Activated CD4-positive, alpha-beta T cell treated with anti-CD3 and anti-CD28 coated beads for 36 hours (primary cell): ENCODE results near the gene MYG1. TPM values are rescaled to one million over a fixed set of nuclear protein-coding genes. Genes with fewer than 3 reads are reported as not detected.

Source experiments
- ATAC-seq: fragments of 200-7000 bp; cut with Tn5 transposase; one replicate; pipeline ENCODE4 v1.10.0; 2021; ENCODE audit warnings: mild to moderate bottlenecking, moderate library complexity
- CTCF ChIA-PET: fragments of 350-600 bp; sonication (Branson Sonifier 250); formaldehyde crosslinking; loops from one replicate; lab custom pipeline; 2021; ENCODE audit warnings: antibody characterized with exemption; lab: Charles Lee
- POLR2A ChIA-PET: fragments of 350-600 bp; sonication (Branson Sonifier 250); formaldehyde crosslinking; loops from one replicate; lab custom pipeline; 2021; ENCODE audit warnings: antibody characterized with exemption, inconsistent platforms; lab: Charles Lee
- DNase-seq: peaks from one replicate; pipeline ENCODE4 v3.0.0-alpha.2; 2020
- H3K27ac Mint-ChIP-seq: one replicate; pipeline ENCODE4 v1.8.0; 2021; ENCODE audit warnings: mixed read lengths
- H3K27me3 Mint-ChIP-seq: one replicate; pipeline ENCODE4 v1.8.0; 2021; ENCODE audit warnings: mixed read lengths
- H3K36me3 Mint-ChIP-seq: one replicate; pipeline ENCODE4 v1.8.0; 2021; ENCODE audit warnings: low read depth, mixed read lengths
- H3K4me1 Mint-ChIP-seq: one replicate; pipeline ENCODE4 v1.8.0; 2021; ENCODE audit warnings: mixed read lengths
- H3K4me3 Mint-ChIP-seq: one replicate; pipeline ENCODE4 v1.8.0; 2021; ENCODE audit warnings: mild to moderate bottlenecking, moderate library complexity, mixed read lengths
- H3K9me3 Mint-ChIP-seq: one replicate; pipeline ENCODE4 v1.8.0; 2021; ENCODE audit warnings: low read depth, mixed read lengths
- intact Hi-C, 2 experiments: fragments of 100-400 bp; cut with DNase I in 1 of 2; cut with micrococcal nuclease in 1 of 2; formaldehyde crosslinking; loops; one replicate each; pipeline versions ENCODE4 v1.14.2 to v1.15.1; 2022 to 2024; cut with DNase I, micrococcal nuclease
- total RNA-seq, 2 experiments: library from RNA; stranded (reverse); gene quantifications; one replicate each; pipeline ENCODE4 v1.2.3, GENCODE V29; 2021

Gene MYG1, protein sequence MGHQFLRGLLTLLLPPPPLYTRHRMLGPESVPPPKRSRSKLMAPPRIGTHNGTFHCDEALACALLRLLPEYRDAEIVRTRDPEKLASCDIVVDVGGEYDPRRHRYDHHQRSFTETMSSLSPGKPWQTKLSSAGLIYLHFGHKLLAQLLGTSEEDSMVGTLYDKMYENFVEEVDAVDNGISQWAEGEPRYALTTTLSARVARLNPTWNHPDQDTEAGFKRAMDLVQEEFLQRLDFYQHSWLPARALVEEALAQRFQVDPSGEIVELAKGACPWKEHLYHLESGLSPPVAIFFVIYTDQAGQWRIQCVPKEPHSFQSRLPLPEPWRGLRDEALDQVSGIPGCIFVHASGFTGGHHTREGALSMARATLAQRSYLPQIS
- 10 to 100 TPM; 61.9 to 68.8 TPM for total RNA-seq

- Mint-ChIP-seq H3K27ac (peak within 1 kb of the TSS; percentile 92), H3K36me3 (peaks cover 58% of the 10 kb centered on the region), H3K9me3 (no peaks in the 10 kb centered on the region), H3K4me3 (peak within 1 kb of the TSS; percentile 85), H3K4me1 (peaks cover 71% of the 10 kb centered on the region), H3K27me3 (no peaks in the 10 kb centered on the region)
- DNase-seq, result peak; percentile 91
- CTCF ChIA-PET, result interaction anchor here (0.6 to 18.7 kb wide), 15 partner anchors 9 to 209 kb away, joined by 3 to 173 read pairs (median 4); partner anchors contain the start of genes AAAS and CSAD
- ATAC-seq, result peak; percentile 74
- intact Hi-C loops, result loop anchor here (1.0 to 2.0 kb wide), 12 partner anchors 22 to 327 kb away; partner anchors contain the start of genes EIF4B (in 2 of the 2), AAAS (in 1 of the 2), ATF7 (in 1 of the 2) and CSAD (in 1 of the 2)
- POLR2A ChIA-PET, result interaction anchor here (0.5 to 1.5 kb wide), 9 partner anchors 17 to 281 kb away, joined by 3 to 7 read pairs (median 5); partner anchors contain the start of genes AAAS and SP1
Observed at GRCh38 chr12:53299454-53300180, at the start of gene MYG1. Gene MYG1, plus strand, starts transcription at chr12:53299695. Its CDS starts 43 bp downstream, at chr12:53299738.

GRCh38 chr12:53251477-53252348 lies 47.8 kb upstream of the MYG1 start:
- Mint-ChIP-seq H3K9me3 (no peaks in the 10 kb centered on the region), H3K27ac (peak overlapping the region; percentile 95), H3K36me3 (peaks cover 8% of the 10 kb centered on the region), H3K4me3 (peak overlapping the region; percentile 97), H3K4me1 (peaks cover 36% of the 10 kb centered on the region), H3K27me3 (no peaks in the 10 kb centered on the region)
- intact Hi-C loops, result loop anchor here (1.0 to 2.0 kb wide), 8 partner anchors 17 to 71 kb away; partner anchors contain the start of genes AAAS (in 1 of the 2), CSAD (in 1 of the 2), ESPL1 (in 1 of the 2) and MYG1 (in 1 of the 2)
- ChIA-PET CTCF (interaction anchor here (0.7 to 4.7 kb wide), 19 partner anchors 10 to 173 kb away, joined by 3 to 35 read pairs (median 4); partner anchors contain the start of genes CSAD, MYG1, SPRYD3 and ZNF740), POLR2A (interaction anchor here (1.2 kb wide), 1 partner anchor 36 kb away, joined by 3 read pairs; no protein-coding TSS in a partner anchor)
- peak; percentile 91 for ATAC-seq
- DNase-seq, result peak; percentile 83

DNA sequence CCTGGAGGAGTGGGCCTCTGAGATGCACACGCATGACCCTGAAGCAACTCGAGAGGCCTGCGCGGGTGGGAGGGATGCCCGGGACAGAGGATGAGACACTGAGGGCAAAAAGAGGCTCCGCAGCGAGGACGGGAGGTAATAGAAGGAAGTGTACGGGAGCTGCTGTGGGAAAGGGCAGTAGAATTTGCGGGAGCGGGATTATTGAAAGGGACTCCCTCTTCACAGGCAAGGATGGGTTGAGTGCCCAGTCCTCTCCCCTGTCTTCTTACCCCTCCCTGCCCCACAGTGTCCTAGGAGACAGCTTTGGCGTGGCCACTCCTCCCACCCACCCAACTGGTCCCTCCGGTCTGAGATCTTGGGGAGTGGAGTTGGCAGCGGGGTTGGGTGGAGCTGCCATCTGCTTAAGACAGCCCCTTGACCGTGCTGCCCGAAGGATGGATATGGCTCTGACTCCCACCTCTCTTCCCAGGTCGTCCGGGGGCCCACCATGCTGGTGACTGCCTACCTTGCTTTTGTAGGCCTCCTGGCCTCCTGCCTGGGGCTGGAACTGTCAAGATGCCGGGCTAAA lies 47.1 kb upstream of the MYG1 start:
- Mint-ChIP-seq H3K4me3 (peak overlapping the region; percentile 97), H3K36me3 (peaks cover 8% of the 10 kb centered on the region), H3K27ac (peak overlapping the region; percentile 95), H3K4me1 (peaks cover 36% of the 10 kb centered on the region), H3K27me3 (no peaks in the 10 kb centered on the region), H3K9me3 (no peaks in the 10 kb centered on the region)
- intact Hi-C loops, result loop anchor here in 1 of 2 experiments (1.0 kb wide), 6 partner anchors 16 to 72 kb away; partner anchors contain the start of genes AAAS, CSAD, ESPL1 and MYG1
- ATAC-seq, result no peak
- CTCF ChIA-PET, result interaction anchor here (1.3 to 4.7 kb wide), 6 partner anchors 12 to 93 kb away, joined by 3 to 35 read pairs (median 5); partner anchors contain the start of genes ESPL1 and PFDN5
- POLR2A ChIA-PET, result interaction anchor here (1.2 kb wide), 1 partner anchor 37 kb away, joined by 3 read pairs; no protein-coding TSS in a partner anchor
- DNase-seq, result peak; percentile 25

DNA sequence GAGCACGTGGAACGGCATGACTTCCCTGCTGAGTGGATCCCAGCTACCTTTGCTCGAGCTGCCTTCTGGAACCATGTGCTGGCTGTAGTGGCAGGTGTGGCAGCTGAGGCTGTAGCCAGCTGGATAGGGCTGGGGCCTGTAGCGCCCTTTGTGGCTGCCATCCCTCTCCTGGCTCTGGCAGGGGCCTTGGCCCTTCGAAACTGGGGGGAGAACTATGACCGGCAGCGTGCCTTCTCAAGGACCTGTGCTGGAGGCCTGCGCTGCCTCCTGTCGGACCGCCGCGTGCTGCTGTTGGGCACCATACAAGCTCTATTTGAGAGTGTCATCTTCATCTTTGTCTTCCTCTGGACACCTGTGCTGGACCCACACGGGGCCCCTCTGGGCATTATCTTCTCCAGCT lies 46.2 kb upstream of the MYG1 start:
- DNase-seq (no peak), ATAC-seq (no peak)
- peaks cover 8% of the 10 kb centered on the region for H3K36me3 Mint-ChIP-seq
- ChIA-PET CTCF (interaction anchor here (1.4 to 4.7 kb wide), 5 partner anchors 11 to 68 kb away, joined by 4 to 35 read pairs (median 6); partner anchors contain the start of genes AAAS, ESPL1 and PFDN5), POLR2A (interaction anchor here (1.2 kb wide), 1 partner anchor 38 kb away, joined by 3 read pairs; no protein-coding TSS in a partner anchor)
- intact Hi-C loops, result no loop called here
- H3K4me3 Mint-ChIP-seq, result peak overlapping the region; percentile 97
- H3K27ac Mint-ChIP-seq, result peak overlapping the region; percentile 95
- H3K9me3 Mint-ChIP-seq, result no peaks in the 10 kb centered on the region
- peaks cover 36% of the 10 kb centered on the region for H3K4me1 Mint-ChIP-seq
- H3K27me3 Mint-ChIP-seq, result no peaks in the 10 kb centered on the region

GRCh38 chr12:53254816-53255545 lies 44.5 kb upstream of the MYG1 start:
- Mint-ChIP-seq H3K9me3 (no peaks in the 10 kb centered on the region), H3K4me1 (peaks cover 36% of the 10 kb centered on the region), H3K27me3 (no peaks in the 10 kb centered on the region), H3K36me3 (peaks cover 8% of the 10 kb centered on the region), H3K27ac (peak overlapping the region; percentile 39), H3K4me3 (no peak overlapping the region)
- no peak for ATAC-seq
- ChIA-PET CTCF (interaction anchor here (0.6 to 4.7 kb wide), 5 partner anchors 10 to 67 kb away, joined by 3 to 35 read pairs (median 7); partner anchors contain the start of genes AAAS and ESPL1), POLR2A (interaction anchor here (1.0 kb wide), 1 partner anchor 12 kb away, joined by 14 read pairs; the partner anchor contains the start of gene ESPL1)
- DNase-seq, result no peak
- intact Hi-C loops, result no loop called here

DNA sequence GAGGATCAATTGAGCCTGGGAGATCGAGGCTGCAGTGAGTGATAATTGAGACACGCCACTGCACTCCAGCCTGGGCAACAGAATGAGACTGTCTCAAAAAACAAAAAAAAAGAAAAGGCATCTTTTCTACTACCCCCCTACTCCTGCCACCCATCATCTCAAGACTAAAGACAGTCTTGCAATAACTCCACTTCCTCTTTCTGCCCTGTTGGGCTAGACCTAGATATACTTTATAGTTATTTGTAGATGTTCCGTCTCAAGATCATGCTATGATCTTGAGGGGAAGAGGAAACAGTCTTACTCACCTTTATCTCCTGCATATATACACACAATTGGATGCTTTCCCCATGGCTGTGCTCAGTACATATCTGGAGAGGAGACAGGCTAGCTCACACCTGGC lies 43.5 kb upstream of the MYG1 start:
- CTCF ChIA-PET, result interaction anchor here (0.6 to 2.5 kb wide), 6 partner anchors 11 to 101 kb away, joined by 3 to 14 read pairs (median 5); partner anchors contain the start of genes AAAS and ESPL1
- H3K27ac Mint-ChIP-seq, result no peak overlapping the region
- peaks cover 8% of the 10 kb centered on the region for H3K36me3 Mint-ChIP-seq
- intact Hi-C loops, result no loop called here
- H3K9me3 Mint-ChIP-seq, result no peaks in the 10 kb centered on the region
- H3K27me3 Mint-ChIP-seq, result no peaks in the 10 kb centered on the region
- H3K4me3 Mint-ChIP-seq, result no peak overlapping the region
- no peak for DNase-seq
- H3K4me1 Mint-ChIP-seq, result peaks cover 35% of the 10 kb centered on the region
- POLR2A ChIA-PET, result no interaction called here
- ATAC-seq, result no peak

- ChIA-PET CTCF (interaction anchor here (0.6 kb wide), 3 partner anchors 16 to 295 kb away, joined by 3 read pairs; no protein-coding TSS in a partner anchor), POLR2A (interaction anchor here (0.5 to 0.6 kb wide), 2 partner anchors 14 to 489 kb away, joined by 4 to 5 read pairs; no protein-coding TSS in a partner anchor)
- DNase-seq (no peak), ATAC-seq (no peak)
- Mint-ChIP-seq H3K4me1 (peaks cover 20% of the 10 kb centered on the region), H3K27ac (no peak overlapping the region), H3K27me3 (no peaks in the 10 kb centered on the region), H3K36me3 (peaks cover 1% of the 10 kb centered on the region), H3K4me3 (no peak overlapping the region), H3K9me3 (no peaks in the 10 kb centered on the region)
- intact Hi-C loops, result no loop called here
Observed at GRCh38 chr12:53258541-53259539, 40.7 kb upstream of the MYG1 start.

- H3K36me3 Mint-ChIP-seq, result no peaks in the 10 kb centered on the region
- H3K4me3 Mint-ChIP-seq, result no peak overlapping the region
- DNase-seq (no peak), ATAC-seq (no peak)
- H3K27me3 Mint-ChIP-seq, result no peaks in the 10 kb centered on the region
- H3K9me3 Mint-ChIP-seq, result no peaks in the 10 kb centered on the region
- H3K4me1 Mint-ChIP-seq, result peaks cover 12% of the 10 kb centered on the region
- ChIA-PET CTCF (interaction anchor here (0.9 to 2.7 kb wide), 2 partner anchors 46 to 62 kb away, joined by 3 to 11 read pairs; partner anchors contain the start of gene AAAS), POLR2A (interaction anchor here (0.6 to 0.7 kb wide), 2 partner anchors 100 to 172 kb away, joined by 3 to 4 read pairs; no protein-coding TSS in a partner anchor)
- intact Hi-C loops, result no loop called here
- H3K27ac Mint-ChIP-seq, result no peak overlapping the region
Observed at GRCh38 chr12:53259891-53260290, 39.6 kb upstream of the MYG1 start.
